HG03159 (cell line): Measurements from ENCODE around the gene MINK1.
A peak's percentile ranks its signal among the peaks of the same experiment; 100 is the strongest.

ENCODE experiments used
- ATAC-seq: cut with Tn5 transposase; IDR thresholded peaks from one replicate; pipeline ENCODE4 v1.9.1; 2021; ENCODE audit warnings: mild to moderate bottlenecking, moderate library complexity; ENCODE audit not compliant: unreplicated experiment

The MINK1 gene

GRCh38 chr17:4833178-4833940 lies at the start of gene MINK1:
Gene MINK1, plus strand, starts transcription at chr17:4833340. Its CDS starts 244 bp downstream, at chr17:4833584.
- peak; percentile 78 for ATAC-seq

DNA sequence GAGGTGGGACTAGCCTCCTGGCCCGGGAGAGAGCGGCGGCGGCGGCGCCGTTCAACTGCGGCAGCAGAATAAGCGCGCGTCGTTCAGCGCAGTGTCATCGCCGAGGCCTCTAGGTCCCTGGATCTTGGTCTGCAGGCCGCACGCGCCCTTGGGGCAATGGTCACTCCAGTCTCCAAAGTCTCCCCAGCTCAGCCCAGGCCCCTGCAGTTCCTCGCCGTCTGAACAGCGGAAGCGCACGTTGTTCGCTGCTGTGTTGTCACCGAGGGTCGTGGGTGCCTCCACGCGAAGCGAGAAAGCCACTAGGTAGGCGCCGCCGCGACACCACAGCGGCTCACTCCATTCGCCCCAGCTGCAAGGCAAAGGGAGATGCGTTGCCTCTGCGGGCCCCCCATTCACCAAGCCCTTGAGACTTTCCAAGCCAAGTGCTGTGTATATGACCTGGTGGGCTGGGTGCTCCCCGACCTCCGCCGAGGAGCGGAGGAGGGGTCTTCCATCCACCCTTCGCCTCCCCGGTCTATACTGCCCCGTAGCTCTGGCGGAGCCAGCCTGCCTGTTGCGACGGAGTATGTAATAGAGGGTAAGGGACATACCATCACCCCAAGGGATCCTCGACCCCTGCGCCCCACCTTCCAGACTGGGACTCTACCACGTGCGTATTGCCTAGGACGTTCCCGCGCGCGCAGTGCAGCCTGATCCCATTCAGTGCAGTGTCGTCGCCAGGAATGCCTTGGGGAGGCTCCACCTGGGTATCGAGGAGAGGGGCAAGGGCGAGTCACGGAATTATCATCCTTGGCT lies 47.6 kb upstream of the MINK1 start:
- ATAC-seq, result no peak

- no peak for ATAC-seq
Measured at GRCh38 chr17:4786106-4786511, 47.0 kb upstream of the MINK1 start, which contains the start of gene VMO1. Gene VMO1, minus strand, starts transcription at chr17:4786364. Its CDS starts 12 bp downstream, at chr17:4786352.

GRCh38 chr17:4786516-4786915 lies 46.6 kb upstream of the MINK1 start:
- no peak for ATAC-seq

DNA sequence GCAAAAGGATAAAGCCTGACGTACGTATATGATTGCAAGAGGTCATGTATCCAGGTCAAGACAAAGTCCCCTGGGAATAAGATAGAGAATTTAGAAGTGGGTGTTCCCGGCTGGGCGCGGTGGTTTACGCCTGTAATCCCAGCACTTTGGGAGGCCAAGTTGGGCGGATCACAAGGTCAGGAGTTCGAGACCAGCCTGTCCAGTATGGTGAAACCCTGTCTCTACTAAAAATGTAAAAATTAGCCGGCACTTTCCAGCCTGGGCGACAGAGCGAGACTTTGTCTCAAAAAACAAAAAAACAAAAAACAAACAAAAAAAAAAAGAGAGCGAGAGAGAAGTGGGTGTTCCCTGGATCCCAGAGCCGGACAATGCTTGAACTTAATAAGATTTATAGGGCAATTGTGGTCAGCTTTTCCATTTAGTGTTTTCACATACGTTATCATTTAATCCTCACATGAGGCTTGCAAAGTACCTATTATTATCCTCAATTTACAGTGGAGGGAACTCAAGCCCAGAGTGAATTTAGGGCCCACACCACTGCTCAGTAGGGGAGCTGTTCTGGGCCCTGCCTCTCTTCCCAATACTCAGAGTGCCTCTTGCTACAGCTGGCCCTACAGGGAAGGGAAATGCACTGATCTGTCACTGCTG lies 44.9 kb upstream of the MINK1 start:
- ATAC-seq, result no peak

GRCh38 chr17:4788807-4789700 lies 44.1 kb upstream of the MINK1 start, which contains the start of gene GLTPD2:
Gene GLTPD2, plus strand, starts transcription at chr17:4788964. Its CDS starts 48 bp downstream, at chr17:4789012.
- no peak for ATAC-seq

GRCh38 chr17:4789701-4789950 lies 43.5 kb upstream of the MINK1 start:
- ATAC-seq, result no peak

DNA sequence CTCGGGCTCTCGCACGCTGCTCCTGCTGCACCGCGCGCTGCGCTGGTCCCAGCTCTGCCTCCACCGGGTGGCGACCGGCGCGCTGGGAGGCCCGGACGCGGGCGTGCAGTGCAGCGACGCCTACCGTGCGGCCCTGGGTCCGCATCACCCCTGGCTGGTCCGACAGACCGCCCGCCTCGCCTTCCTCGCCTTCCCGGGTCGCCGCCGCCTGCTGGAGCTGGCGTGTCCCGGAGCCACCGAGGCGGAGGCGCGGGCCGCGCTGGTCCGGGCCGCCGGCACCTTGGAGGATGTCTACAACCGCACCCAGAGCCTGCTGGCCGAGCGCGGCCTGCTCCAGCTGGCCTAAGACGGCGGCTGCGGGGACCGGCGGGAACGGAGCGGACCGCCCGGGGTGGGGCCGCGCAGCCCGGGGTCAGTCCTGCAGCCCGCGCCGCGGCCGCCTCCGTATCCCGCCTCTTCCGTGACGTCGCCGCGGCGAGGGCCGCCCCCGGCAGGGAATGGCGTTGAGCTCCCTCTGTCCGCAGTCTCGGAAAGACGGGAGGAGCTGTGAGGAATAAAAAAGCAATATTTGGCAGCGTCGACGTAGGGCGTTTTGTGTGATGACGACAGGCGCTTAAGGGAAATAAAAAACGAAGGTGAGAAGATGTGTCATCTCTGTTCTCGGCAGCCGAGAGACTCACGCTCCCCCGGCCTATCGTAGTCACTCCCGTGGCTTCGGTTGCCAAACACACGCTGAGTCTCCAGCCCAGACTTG lies 43.0 kb upstream of the MINK1 start:
- peak; percentile 82 for ATAC-seq

DNA sequence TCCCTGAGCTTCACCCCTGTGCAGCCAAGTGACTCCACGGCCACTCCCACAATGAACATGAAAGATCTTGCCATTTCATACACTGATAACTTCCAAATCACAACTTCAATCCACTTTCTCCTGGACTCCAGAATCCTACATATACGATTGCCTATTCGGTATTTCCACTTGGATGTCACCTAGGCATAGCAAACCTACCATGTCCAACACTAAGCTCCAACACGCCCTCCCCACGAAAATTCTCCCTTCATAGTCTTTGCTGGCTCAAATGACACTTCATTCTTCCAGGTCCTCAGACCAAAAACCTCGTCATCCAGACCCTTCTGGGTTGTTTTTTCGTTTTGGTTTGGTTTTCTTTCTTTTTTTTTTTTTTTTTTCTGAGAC lies 42.4 kb upstream of the MINK1 start:
- no peak for ATAC-seq

DNA sequence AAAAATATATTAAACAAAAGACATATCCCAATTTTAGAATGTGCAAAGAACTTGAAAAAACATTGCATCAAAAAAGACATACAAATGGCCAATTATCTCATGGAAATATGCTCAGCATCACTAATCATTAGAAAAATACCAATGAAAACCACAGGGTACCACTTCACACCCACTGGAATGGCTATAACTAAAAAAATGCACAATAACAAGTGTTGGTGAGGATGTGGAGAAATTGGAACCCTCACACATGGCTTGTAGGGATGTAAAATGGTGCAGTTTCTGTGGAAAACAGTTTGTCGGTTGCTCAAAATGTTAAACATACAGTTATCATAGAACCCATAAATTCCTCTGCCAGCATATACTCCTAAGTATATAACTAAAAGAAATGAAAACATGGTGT lies 38.0 kb upstream of the MINK1 start:
- ATAC-seq, result no peak

- ATAC-seq, result no peak
Measured at GRCh38 chr17:4796552-4796920, 36.6 kb upstream of the MINK1 start.

DNA sequence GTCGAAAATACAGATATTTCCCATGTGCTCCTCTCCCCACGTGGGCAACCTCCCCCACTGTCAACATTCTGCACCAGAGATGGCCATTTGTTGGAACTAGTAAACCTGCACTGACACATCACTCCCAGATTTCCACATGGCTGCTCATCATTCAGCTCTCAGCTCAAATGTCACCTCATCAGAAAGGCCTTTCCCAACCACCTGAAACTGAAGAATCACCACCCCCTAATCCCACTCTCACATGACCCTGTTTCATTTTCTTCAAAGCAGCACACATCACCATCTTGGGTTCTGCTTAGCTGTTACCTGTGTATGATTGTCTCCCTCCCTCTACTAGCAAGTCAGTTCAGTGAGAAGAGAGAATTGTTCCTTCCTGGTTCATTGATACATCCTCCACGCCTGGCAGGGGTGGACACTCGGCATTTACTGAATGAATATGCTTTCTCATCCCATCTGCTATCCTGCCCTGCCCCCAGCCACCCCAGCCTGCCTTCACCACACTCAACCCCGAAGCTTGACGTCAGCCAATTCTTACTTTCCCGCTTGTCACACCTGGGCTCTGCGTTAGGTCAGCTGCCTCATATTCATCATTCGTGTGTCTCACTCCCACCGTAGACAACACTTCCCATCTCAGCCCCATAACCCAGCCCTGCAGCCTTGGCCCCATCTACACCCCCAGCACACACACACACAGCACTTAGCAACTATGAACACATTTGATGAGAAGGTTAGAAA lies 32.5 kb upstream of the MINK1 start:
- no peak for ATAC-seq

DNA sequence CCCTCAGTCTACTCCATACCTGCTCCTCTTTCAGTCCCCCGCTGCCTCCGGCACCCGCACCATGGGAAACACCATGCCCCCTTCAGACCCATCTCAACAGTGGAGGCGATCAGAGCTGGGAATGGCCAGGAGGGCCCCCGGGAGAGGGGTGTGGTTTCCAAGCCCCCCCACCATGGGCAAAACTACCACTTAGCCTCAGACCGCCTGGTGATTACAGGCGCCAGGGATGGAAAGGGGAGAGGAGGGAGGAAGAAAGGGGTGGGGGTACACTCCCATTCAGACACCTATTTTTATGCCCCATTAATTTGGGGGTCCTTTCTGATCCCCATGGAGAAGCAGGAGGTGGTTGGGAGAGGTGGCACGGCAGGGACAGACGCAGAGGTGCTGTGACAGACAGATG lies 30.9 kb upstream of the MINK1 start, which contains the start of gene C17orf114:
Gene C17orf114, minus strand, starts transcription at position 101 of the 400 bp plus-strand sequence.
- ATAC-seq, result no peak

DNA sequence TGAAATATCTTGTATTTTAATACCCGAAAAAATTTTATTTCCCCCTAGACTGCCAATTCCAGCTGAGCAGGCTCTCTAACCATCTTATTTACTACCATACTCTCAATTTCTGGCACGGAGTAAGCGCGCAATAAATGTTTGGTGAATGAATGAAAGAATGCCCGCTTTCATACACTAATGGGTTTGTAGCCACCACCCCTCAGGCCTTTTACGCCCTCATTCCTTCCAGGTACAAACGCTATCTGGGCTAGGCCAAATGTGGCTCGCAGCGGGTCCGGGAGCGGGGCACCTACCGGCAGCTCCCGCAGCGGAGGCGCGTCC lies 26.7 kb upstream of the MINK1 start:
- ATAC-seq, result no peak

DNA sequence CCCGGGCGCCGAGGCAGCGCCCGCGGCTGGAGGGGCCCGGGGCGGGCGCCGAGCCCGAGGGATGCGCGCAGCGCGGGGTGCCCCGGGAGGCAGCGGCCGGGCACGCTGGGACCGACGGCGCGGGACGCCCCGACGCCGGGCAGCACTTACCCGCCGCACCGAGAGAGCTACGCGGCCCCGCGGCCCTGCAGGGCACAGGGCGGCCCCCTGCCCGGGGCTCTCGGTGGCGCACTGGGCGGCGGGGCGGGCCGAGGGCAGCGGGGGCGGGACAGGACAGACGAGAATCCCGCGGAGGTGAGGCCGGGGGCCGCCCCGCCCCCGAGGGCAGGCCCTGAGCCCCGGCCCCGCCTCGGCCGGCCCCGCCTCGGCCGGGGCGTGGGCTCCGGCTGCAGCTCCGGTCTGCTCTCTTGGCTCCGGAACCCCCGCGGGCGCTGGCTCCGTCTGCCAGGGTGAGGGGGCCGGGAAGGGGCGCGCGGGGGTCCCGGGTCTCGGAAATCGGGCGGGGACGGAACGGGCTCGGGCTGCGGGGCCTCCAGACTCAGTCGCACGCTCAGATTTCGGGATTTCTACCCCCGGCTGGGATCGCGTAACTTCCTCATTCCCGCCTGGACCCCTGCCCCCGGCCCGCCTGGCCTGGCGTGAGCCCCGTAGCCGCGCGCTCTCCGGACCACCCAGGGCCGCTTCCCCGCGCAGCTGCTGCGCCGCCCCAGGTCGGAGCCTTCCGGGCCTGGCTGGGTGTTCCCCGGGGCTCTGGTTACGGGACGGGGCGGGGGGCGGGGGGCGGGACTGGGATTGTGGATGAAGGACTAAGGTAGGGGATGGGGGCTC lies 26.1 kb upstream of the MINK1 start, which contains the start of gene PLD2:
Gene PLD2, plus strand, starts transcription at position 376 of the 828 bp plus-strand sequence. CDS start 621 bp downstream, outside the sequence.
- peak; percentile 91 for ATAC-seq

DNA sequence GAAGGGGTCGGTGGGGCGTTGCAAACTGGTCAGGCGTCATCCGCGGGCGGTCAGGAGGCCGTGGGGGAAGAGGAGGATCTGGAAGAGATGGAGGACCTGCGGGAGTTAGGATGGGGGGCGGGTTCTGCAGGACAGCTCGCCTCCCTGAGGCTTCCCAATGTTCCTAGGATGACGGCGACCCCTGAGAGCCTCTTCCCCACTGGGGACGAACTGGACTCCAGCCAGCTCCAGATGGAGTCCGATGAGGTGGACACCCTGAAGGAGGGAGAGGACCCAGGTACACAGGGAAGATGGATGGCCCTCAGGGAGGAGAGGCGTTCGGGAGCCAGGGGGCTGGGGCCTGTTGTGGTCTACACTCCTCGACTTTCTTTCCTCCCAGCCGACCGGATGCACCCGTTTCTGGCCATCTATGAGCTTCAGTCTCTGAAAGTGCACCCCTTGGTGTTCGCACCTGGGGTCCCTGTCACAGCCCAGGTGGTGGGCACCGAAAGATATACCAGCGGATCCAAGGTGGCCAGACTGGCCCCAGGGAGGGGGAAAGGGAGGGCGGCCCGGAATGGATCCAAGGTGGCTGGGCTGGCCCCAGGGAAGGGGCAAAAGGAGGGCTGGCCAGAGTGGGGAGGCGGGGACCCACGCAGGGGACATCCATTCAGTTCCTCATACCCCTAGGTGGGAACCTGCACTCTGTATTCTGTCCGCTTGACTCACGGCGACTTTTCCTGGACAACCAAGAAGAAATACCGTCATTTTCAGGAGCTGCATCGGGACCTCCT lies 25.3 kb upstream of the MINK1 start:
- ATAC-seq, result no peak

DNA sequence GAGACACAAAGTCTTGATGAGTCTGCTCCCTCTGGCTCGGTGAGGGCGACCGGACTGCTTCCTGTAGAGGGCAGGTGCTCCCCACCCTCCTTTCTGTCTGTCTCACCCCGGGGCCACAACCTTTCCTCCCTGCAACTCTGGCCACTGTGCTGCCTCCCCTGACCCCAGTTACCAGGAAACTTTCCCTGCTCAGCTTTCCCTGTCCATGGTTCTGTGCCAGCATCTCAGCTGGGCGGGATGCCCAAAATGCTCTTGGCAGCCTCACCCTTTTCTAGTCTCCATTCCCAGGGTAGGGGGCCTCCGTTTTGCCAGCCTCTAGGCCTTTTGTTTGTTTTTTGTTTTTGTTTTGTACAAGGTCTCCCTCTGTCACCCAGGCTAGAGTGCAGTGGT lies 24.8 kb upstream of the MINK1 start:
- no peak for ATAC-seq
